IPS DF 4.7 (cell line): ENCODE data around the gene IFI27L1.
"Not testable (repeated sequence)": the region's sequence is repeated elsewhere in the genome, so short reads cannot be mapped to it uniquely, and the experiment has no call there.

Experiments
- DNase-seq: peaks from one replicate; pipeline ENCODE4 v3.0.0-alpha.2; 2013; ENCODE audit warnings: low spot score; ENCODE audit errors: extremely low read depth

IFI27L1 gene

GRCh38 chr14:94048691-94049624 is 32.2 kb upstream of the IFI27L1 start:
- no peak for DNase-seq

- DNase-seq, result no peak
These were observed 31.5 kb upstream of the IFI27L1 start for GRCh38 chr14:94049625-94050023.

- DNase-seq, result no peak
These were observed 30.8 kb upstream of the IFI27L1 start for GRCh38 chr14:94050231-94050880.

GRCh38 chr14:94051115-94051514 is 30.0 kb upstream of the IFI27L1 start:
- DNase-seq, result no peak

GRCh38 chr14:94051779-94052178 is 29.3 kb upstream of the IFI27L1 start:
- DNase-seq, result no peak

- DNase-seq, result no peak
These were observed 28.9 kb upstream of the IFI27L1 start for GRCh38 chr14:94052199-94052598.

- DNase-seq, result no peak
These were observed 28.4 kb upstream of the IFI27L1 start for GRCh38 chr14:94052662-94053061.

GRCh38 chr14:94054401-94054800 is 26.7 kb upstream of the IFI27L1 start:
- DNase-seq, result no peak

GRCh38 chr14:94054936-94055335 is 26.2 kb upstream of the IFI27L1 start:
- DNase-seq, result no peak

GRCh38 chr14:94056579-94057308 is 24.4 kb upstream of the IFI27L1 start:
- no peak for DNase-seq

- no peak for DNase-seq
These were observed 22.9 kb upstream of the IFI27L1 start for GRCh38 chr14:94058128-94058673.

GRCh38 chr14:94058674-94059138 is 22.4 kb upstream of the IFI27L1 start:
- no peak for DNase-seq

GRCh38 chr14:94059998-94060397 is 21.1 kb upstream of the IFI27L1 start:
- DNase-seq, result no peak

- DNase-seq, result no peak
These were observed 18.7 kb upstream of the IFI27L1 start for GRCh38 chr14:94062344-94062940.

GRCh38 chr14:94066089-94066676 is 14.9 kb upstream of the IFI27L1 start:
- no peak for DNase-seq

- not testable (repeated sequence) for DNase-seq
These were observed 9.0 kb upstream of the IFI27L1 start for GRCh38 chr14:94072076-94072475.

GRCh38 chr14:94074534-94074933 is 6.6 kb upstream of the IFI27L1 start:
- no peak for DNase-seq

- no peak for DNase-seq
These were observed 6.1 kb upstream of the IFI27L1 start for GRCh38 chr14:94075008-94075407.

- no peak for DNase-seq
These were observed 3.8 kb upstream of the IFI27L1 start for GRCh38 chr14:94077111-94077821.

GRCh38 chr14:94077823-94078222 is 3.3 kb upstream of the IFI27L1 start:
- DNase-seq, result no peak
